ENCODE measurements around the gene SCUBE1. TPM values are rescaled to one million over a fixed set of nuclear protein-coding genes. Genes with fewer than 3 reads are reported as not detected.

Gene SCUBE1
- total RNA-seq, 1 donor from 2014 or later = 25.9 TPM

GRCh38 chr22:43210631-43211515 is 132.3 kb downstream of the SCUBE1 start:
- Histone ChIP-seq H3K4me2 (no peak overlapping the region), H3K9ac (no peak overlapping the region)

DNA sequence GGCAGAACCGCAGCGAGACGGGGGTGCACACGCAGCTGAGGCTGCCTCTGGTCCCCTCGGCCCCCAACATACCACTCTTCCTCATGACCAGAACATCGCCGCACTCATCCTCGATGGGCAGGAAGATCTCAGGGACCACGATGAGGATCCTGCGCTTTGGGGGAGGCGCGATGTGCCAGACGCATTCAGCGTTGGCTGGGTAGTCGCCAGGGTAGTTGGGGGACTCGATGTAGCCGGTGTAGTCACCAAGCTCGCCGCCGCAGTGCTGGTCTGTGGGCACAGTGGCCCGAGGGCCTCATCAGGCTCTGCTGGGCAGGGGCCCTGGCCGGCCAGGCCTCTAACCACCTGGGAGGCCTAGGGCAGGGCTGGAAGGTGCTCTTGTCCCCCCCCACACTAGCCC is 133.2 kb downstream of the SCUBE1 start:
- Histone ChIP-seq H3K4me1 (peaks cover 15% of the 10 kb centered on the region), H2AFZ (replicated peaks) (no peak overlapping the region), H3K9ac (no peak overlapping the region), H4K20me1 (ENCODE audit: low read depth) (peaks cover 6% of the 10 kb centered on the region), H3K27ac (no peak overlapping the region), H3K79me2 (ENCODE audit: low read depth) (no peaks in the 10 kb centered on the region), H3F3A (ENCODE audit: low read depth) (peaks cover 3% of the 10 kb centered on the region), H3K4me2 (no peak overlapping the region), H3K36me3 (no peaks in the 10 kb centered on the region), H3K9me3 (ENCODE audit: low read depth) (no peaks in the 10 kb centered on the region), H3K27me3 (no peaks in the 10 kb centered on the region), H3K4me3 (no peak overlapping the region)
- TF ChIP-seq CTCF (IDR thresholded peaks at IDR 0.05) (no peak), EZH2 (IDR thresholded peaks at IDR 0.05) (no peak), EZH2phosphoT487 (IDR thresholded peaks at IDR 0.05) (no peak)
- no peak overlapping the region for H3K4me3 Mint-ChIP-seq
- H3K36me3 Mint-ChIP-seq = no peaks in the 10 kb centered on the region
- H3K4me1 Mint-ChIP-seq = peaks cover 19% of the 10 kb centered on the region
- H3K27me3 Mint-ChIP-seq (ENCODE audit: insufficient read depth, low read depth) = peaks cover 2% of the 10 kb centered on the region
- no peak for DNase-seq (ENCODE audit: low spot score)
- no peak overlapping the region for H3K27ac Mint-ChIP-seq
- no peaks in the 10 kb centered on the region for H3K9me3 Mint-ChIP-seq

More at GRCh38 chr22:43210631-43211515, 132.3 kb downstream of the SCUBE1 start:
- Histone ChIP-seq H3K27me3 (no peaks in the 10 kb centered on the region), H4K20me1 (ENCODE audit: low read depth) (peaks cover 6% of the 10 kb centered on the region), H3K9me3 (ENCODE audit: low read depth) (no peaks in the 10 kb centered on the region), H3F3A (ENCODE audit: low read depth) (peaks cover 3% of the 10 kb centered on the region), H3K4me1 (peaks cover 15% of the 10 kb centered on the region), H3K27ac (no peak overlapping the region), H2AFZ (replicated peaks) (no peak overlapping the region), H3K36me3 (no peaks in the 10 kb centered on the region), H3K4me3 (no peak overlapping the region), H3K79me2 (ENCODE audit: low read depth) (no peaks in the 10 kb centered on the region)
- no peak for DNase-seq (ENCODE audit: low spot score)
- Mint-ChIP-seq H3K4me3 (no peak overlapping the region), H3K27ac (no peak overlapping the region), H3K9me3 (no peaks in the 10 kb centered on the region), H3K36me3 (no peaks in the 10 kb centered on the region), H3K27me3 (ENCODE audit: insufficient read depth, low read depth) (peaks cover 2% of the 10 kb centered on the region), H3K4me1 (peaks cover 19% of the 10 kb centered on the region)
- no peak for TF ChIP-seq EZH2phosphoT487 (IDR thresholded peaks at IDR 0.05)
- no peak for TF ChIP-seq EZH2 (IDR thresholded peaks at IDR 0.05)
- TF ChIP-seq CTCF (IDR thresholded peaks at IDR 0.05) = no peak

DNA sequence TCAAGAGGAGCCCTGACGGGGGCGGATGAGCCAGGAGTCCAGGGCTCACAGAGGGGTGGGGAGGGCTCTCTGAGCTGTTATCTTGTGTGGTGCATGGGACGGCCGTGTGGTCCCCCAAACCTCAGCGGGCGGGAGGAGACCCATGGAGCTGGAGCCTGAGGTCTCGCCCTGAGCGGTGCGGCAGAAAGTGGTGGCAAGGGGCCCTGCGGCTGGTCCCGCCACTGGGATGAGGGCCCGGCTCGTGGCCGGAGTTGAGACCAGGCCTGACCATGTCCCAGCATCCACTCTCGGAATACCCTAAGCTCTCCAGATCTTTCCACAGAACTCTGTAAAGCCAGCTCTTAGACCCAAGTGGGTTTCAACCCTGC is 133.7 kb downstream of the SCUBE1 start:
- Histone ChIP-seq H3K4me2 (no peak overlapping the region), H3K9me3 (ENCODE audit: low read depth) (no peaks in the 10 kb centered on the region), H3K79me2 (ENCODE audit: low read depth) (no peaks in the 10 kb centered on the region), H3K27ac (no peak overlapping the region), H3K4me1 (peaks cover 15% of the 10 kb centered on the region), H2AFZ (replicated peaks) (no peak overlapping the region), H4K20me1 (ENCODE audit: low read depth) (peaks cover 6% of the 10 kb centered on the region), H3K36me3 (no peaks in the 10 kb centered on the region), H3K27me3 (no peaks in the 10 kb centered on the region), H3K9ac (no peak overlapping the region), H3K4me3 (no peak overlapping the region), H3F3A (ENCODE audit: low read depth) (peaks cover 3% of the 10 kb centered on the region)
- H3K4me1 Mint-ChIP-seq = peaks cover 17% of the 10 kb centered on the region
- no peaks in the 10 kb centered on the region for H3K36me3 Mint-ChIP-seq
- no peak overlapping the region for H3K27ac Mint-ChIP-seq
- peaks cover 2% of the 10 kb centered on the region for H3K27me3 Mint-ChIP-seq (ENCODE audit: insufficient read depth, low read depth)
- no peak for DNase-seq (ENCODE audit: low spot score)
- no peak overlapping the region for H3K4me3 Mint-ChIP-seq
- no peaks in the 10 kb centered on the region for H3K9me3 Mint-ChIP-seq
- TF ChIP-seq CTCF (IDR thresholded peaks at IDR 0.05) (no peak), EZH2 (IDR thresholded peaks at IDR 0.05) (no peak), EZH2phosphoT487 (IDR thresholded peaks at IDR 0.05) (no peak)
